Activated CD4-positive, alpha-beta T cell treated with anti-CD3 and anti-CD28 coated beads, Interleukin-2, amount 50 U/mL, for 4 hours (primary cell): Measurements from ENCODE around the gene DOCK2.
"Not testable (repeated sequence)": the region's sequence is repeated elsewhere in the genome, so short reads cannot be mapped to it uniquely, and the experiment has no call there.

Experiments
- DNase-seq, 2 experiments: peaks; one replicate each; pipeline ENCODE4 v3.0.0-alpha.2; 2020

The DOCK2 gene

GRCh38 chr5:170071748-170072147 lies 434.7 kb downstream of the DOCK2 start:
- no peak for DNase-seq

DNA sequence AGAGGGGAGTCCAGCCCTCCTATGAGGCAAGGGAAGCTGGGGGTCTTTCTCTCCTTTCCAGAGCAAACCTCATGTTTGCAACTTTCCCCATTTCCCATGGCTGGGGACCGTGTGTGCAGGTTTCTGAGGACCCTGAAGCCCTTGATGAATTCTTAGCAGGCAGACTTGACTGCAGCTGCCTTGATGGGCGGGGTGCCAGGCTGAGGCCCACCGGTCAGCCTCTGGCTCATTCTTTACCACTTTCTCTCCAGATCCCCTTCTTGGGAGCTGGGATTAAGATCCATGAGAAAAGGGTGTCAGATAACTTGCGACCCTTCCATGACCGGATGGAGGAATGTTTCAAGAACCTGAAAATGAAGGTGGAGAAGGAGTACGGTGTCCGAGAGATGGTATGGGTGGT lies 438.6 kb downstream of the DOCK2 start:
- no peak for DNase-seq

DNA sequence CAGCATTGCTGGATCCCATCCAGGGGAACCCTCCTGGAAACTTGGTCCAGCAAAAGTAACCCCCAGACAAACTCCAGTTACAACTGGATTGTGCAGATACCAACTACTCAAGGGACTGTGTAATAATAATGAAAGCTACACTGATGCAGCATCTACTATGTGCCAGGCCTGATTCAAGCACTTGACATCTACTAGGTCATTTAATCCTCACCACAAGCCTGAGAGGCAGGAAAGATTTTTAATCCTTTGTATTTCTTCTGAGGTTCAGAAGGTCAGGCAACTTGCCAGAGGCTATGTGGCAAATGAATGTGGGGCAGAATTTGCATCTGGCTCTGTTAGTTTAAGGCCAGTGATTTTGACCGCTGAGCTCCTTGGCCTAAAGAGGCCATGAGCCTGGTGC lies 439.1 kb downstream of the DOCK2 start:
- DNase-seq = no peak

GRCh38 chr5:170076739-170077138 lies 439.7 kb downstream of the DOCK2 start:
- no peak for DNase-seq

GRCh38 chr5:170077526-170077925 lies 440.5 kb downstream of the DOCK2 start:
- no peak for DNase-seq

DNA sequence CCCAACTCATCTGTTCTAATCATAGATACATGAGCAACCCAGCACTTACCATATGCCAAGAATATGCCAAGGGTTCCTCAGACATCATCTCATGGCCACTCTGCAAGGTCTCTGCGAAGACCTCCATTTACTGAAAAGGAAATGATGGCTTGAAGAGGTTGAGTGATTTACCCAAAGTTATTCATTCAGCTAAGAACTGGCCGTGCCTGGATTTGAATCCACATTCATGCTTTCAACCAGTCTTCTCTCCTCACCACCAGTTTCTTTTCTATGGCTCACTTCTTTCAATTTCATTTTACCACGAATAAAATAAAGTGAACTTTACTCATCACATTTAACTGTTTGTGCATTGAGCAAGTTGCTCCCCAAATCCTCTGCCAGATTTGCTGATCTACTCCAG lies 441.4 kb downstream of the DOCK2 start:
- DNase-seq = no peak

DNA sequence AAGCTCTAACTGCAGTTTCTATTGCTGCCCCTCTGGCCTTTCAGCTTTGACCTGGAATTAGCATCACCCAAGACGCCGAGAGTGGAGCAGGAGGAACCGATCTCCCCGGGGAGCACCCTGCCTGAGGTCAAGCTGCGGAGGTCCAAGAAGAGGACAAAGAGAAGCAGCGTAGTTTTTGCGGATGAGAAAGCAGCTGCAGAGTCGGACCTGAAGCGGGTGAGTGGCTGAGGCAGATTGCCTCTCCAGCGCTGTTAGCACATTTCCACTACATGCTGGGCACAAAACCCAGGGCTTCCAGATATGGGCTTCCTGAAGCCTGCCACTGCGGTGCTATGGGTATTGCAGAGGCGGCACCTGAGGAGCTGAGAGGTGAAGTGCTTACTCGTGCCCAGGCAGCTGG lies 441.9 kb downstream of the DOCK2 start:
- no peak for DNase-seq

DNA sequence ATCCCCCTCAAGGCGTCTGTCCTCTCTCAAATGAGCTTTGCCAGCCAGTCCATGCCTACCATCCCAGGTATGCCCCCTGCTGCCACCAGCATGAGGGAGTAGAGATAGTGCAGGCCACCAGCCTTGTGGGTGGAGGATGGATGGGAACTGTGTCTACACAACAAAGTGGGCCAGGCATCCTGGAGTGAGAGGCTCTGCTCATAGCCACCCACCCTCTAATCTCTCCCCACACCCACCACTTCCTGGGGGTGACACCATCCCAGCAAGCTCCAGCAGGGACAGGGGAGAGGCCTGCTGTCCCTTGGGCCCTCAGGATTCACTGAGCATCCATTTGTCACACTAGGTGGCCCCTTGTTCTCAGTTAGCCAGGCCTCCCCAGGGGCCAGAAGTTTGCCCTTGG lies 443.1 kb downstream of the DOCK2 start:
- DNase-seq = no peak

GRCh38 chr5:170080786-170081445 lies 443.8 kb downstream of the DOCK2 start:
- DNase-seq = no peak

- DNase-seq = no peak
These were observed 444.5 kb downstream of the DOCK2 start for GRCh38 chr5:170081616-170082015.

DNA sequence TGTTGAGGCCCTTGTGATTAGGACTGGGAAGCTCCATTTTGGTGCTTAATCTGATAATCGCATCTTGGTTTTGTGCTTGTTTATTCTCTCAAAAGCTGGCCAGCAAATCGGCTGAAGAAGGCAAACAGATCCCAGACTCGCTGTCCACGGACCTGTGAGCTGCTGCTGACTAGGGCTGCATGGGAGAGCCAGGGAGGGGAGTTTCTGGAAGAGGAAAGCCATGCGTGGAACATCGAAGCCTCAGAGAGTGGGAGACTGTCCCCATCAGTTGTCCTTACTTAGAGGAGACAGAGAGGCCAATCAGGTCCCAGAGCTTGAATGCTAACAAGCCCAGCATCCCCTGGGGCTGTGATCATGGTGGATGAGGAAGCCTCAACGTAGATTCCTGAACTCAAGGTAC lies 445.6 kb downstream of the DOCK2 start:
- no peak for DNase-seq

- no peak for DNase-seq
These were observed 450.2 kb downstream of the DOCK2 start for GRCh38 chr5:170087168-170087817.

- no peak for DNase-seq
These were observed 455.5 kb downstream of the DOCK2 start for GRCh38 chr5:170092455-170093101.

DNA sequence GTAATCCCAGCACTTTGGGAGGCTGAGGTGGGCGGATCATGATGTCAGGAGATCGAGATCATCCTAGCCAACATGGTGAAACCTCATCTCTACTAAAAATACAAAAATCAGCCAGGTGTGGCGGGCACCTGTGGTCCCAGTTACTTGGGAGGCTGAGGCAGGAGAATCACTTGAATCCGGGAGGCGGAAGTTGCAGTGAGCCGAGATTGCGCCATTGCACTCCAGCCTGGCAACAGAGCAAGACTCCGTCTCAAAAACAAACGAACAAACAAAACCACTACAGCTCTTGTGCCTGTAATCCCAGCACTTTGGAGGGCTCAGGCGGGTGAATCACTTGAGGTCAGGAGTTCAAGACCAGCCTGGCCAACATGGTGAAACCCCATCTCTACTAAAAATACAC lies 457.3 kb downstream of the DOCK2 start:
- DNase-seq = not testable (repeated sequence)

- DNase-seq = no peak
These were observed 458.6 kb downstream of the DOCK2 start for GRCh38 chr5:170095646-170096045.

DNA sequence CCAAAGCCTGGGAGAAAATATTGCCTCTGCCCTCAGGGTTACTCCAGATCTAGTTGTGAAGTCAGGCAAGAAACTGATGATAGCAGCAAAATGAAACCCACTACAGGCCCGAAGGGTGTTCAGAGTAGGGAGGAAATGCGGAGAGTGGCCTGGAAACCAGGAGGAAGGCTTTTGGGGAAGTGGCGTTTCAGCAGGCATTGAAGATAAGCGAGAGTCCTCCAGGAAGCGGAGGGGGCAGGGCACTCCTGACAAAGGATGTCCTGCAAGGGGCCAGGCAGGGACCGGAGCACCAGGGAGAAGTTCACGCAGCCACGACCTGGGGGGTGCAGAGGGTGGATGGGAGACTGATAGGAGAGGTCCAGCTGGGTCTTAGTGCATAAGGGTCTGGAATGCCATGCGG lies 460.9 kb downstream of the DOCK2 start:
- no peak for DNase-seq

DNA sequence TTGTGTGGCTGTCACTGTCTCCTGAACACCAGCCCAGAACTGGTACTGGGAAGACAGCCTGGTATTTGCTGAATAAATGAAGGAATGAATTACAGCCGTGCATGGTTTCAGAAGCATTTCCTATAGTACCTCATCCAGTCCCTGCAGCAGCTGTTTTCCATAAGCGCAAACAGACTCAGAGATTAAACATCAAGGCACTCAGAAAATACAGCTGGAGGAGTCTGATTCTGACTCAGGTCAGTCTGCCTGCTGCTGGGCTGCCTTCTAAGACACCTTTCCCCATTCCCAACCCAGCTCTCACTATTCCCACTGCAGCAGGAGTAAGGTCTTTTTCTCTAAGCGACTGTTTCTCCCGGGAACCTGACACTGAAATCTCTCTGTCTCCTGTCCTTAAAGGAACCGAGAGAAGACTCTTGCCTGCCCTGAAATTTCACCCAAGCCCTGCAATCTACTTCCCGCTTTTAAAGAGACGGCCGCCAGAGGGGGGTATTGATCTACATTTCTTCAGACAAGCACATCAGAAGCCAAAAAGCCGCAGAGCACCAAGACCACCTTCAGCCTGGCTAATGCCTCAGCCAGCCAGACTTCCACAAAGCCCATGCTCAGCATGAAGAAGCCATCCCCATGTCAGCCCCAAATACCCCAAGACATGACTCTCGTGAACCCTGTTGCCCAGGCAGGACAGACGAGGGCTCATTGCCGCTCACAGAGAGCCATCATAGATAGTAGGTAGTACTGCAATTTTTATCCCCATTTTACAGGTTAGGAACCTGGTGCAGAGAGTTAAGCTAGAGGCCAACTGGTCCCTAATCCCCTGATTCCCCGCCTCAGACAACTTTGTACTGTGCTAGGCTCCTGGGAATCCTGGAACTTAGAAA lies 463.2 kb downstream of the DOCK2 start:
- DNase-seq = peak; percentile 60 to 68

GRCh38 chr5:170103447-170103846 lies 466.4 kb downstream of the DOCK2 start:
- no peak for DNase-seq

GRCh38 chr5:170104299-170104698 lies 467.2 kb downstream of the DOCK2 start:
- DNase-seq = no peak

DNA sequence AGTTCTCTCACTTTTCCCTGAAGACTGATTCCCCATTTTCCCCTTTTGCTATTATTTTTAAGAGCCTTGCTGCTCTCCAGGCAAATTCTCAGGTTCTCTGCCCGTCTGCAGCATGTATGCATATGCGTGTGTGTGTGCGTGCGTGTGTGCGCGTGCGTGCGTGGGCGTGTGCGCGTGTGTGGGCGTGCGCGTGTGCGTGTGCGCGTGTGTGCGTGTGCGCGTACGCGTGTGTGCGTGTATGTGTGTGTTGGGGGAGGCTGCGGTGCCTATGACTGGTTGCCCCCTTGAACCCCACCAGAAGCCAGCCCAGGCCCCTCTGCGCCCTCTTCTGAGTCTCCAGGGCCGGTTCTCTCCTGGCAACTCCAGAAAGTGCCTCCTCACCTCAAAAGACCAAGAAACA lies 467.6 kb downstream of the DOCK2 start:
- DNase-seq = no peak

GRCh38 chr5:170105642-170106611 lies 468.9 kb downstream of the DOCK2 start, which contains the start of gene FOXI1:
Gene FOXI1, plus strand, starts transcription at chr5:170105897. Its CDS starts 61 bp downstream, at chr5:170105958.
- no peak for DNase-seq

DNA sequence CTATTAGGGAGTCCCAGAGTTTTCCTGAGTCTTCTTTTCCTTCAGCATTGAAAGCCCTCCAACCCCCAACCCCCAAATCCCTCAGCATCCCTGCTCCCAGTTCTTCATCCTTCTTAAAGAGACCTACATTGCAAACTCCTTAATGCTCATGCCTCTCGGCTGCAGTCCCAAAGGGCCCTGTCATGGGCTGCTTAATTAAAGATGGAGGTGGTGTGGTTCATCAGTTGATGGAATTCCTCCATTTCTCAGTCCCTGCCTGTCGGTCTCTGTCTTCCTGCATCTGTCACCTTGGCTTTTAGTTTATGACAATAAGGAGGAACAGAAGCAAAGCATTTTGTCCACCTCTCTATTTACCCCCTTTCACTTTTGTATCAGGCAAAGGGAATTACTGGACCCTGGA lies 470.6 kb downstream of the DOCK2 start:
- no peak for DNase-seq
